GM18526 (cell line): ENCODE measurements around the gene MYBL2.

Experiments
- POLR2A ChIP-seq: IDR thresholded peaks from 3 replicates; pipeline ENCODE4 v1.6.1; 2011; ENCODE audit not compliant: insufficient read length; ENCODE audit errors: extremely low read depth

The MYBL2 gene

DNA sequence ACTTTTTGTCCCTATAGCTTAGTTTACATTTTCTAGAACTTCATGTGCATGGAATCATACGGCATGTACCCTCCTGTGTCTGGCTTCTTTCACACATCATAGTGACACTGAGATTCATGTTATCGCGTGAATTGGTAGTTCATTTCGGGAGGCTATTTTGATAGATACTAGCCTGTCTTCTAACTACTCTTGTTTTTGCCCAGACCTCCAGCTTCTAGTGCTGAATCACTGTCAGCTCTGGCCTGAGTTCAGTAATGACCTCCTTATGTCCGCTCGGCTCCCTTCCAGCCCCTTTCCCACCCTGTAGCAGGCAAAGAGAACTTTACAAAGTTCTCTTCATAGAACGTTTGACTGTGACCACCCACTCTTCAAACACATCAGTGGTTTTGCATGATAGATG is 14.1 kb downstream of the MYBL2 start:
- no peak for TF ChIP-seq POLR2A

DNA sequence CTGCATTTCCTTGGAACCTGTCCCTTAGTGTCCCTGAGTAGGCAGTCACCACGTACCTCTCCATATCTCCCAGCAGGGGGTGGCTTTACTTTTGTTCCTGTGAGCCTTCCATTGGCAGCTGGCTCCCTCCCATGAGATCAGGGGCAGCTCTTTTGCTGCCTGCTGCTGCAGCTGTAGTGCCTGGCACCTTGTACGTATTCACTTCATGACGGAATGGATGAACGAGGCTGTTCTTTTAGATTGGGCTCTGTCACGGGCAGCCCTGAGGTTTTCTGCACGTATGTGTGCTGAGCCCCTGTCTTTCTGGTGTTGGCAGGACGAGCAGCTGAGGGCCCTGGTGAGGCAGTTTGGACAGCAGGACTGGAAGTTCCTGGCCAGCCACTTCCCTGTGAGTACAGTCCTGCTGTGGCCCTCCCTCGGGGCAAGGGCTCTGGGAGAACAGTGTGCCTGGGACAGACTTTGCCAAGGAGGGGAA is 14.6 kb downstream of the MYBL2 start:
- TF ChIP-seq POLR2A, result no peak

DNA sequence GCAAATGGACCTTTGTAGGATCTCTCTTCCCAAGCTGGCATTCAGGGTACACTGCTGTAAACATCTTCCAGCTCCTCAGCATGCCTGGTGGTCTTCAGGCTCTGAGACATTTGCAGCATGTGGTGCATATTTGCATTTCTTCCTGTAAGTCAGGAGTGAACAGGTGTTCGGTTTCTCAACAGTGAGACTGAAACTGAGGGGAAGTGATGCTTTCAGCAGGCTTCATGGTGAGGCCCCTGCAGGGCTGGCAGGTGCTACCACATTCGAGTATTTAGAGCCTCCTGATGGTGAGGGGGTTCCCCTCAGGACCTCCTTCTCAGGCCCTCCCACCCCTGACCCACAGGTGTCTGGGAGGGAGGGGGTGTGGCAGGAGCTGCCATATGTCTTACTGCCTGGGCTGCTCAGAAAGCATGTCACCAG is 15.1 kb downstream of the MYBL2 start:
- peak; percentile 23 for TF ChIP-seq POLR2A

- TF ChIP-seq POLR2A, result peak; percentile 24
Measured at GRCh38 chr20:43682446-43682845, 15.5 kb downstream of the MYBL2 start.

DNA sequence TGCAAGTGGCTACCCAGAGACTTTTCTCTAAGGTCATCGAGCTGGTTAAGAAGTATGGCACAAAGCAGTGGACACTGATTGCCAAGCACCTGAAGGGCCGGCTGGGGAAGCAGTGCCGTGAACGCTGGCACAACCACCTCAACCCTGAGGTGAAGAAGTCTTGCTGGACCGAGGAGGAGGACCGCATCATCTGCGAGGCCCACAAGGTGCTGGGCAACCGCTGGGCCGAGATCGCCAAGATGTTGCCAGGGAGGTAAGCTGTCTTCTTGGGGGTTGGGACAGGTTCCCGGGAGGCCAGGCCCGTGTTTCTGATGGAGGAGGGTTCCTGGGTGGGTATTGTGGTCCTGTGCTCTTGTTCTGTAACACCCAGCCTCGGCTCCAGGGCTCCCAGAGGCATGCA is 19.9 kb downstream of the MYBL2 start:
- no peak for TF ChIP-seq POLR2A

DNA sequence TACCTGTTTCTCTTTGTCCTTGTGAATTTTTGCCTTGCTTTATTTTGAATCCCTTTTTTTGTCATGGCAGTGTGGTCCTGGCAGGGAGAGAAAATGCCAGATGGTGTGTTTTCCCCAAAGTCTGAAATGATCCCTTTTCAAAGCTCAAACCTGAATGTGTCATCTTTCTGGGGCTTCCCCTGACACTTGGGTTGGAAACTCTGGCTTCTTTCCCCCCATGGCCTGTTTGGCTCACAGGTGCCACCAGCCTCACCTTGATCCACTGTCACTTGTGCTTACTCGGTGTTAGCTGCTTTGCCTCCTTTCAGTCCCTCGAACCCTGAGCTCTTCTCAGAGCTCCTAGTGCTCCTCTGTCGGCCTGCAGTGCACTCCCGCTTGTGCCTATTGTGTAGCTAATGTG is 22.3 kb downstream of the MYBL2 start:
- TF ChIP-seq POLR2A, result no peak

- no peak for TF ChIP-seq POLR2A
Measured at GRCh38 chr20:43690943-43691598, 24.2 kb downstream of the MYBL2 start.

DNA sequence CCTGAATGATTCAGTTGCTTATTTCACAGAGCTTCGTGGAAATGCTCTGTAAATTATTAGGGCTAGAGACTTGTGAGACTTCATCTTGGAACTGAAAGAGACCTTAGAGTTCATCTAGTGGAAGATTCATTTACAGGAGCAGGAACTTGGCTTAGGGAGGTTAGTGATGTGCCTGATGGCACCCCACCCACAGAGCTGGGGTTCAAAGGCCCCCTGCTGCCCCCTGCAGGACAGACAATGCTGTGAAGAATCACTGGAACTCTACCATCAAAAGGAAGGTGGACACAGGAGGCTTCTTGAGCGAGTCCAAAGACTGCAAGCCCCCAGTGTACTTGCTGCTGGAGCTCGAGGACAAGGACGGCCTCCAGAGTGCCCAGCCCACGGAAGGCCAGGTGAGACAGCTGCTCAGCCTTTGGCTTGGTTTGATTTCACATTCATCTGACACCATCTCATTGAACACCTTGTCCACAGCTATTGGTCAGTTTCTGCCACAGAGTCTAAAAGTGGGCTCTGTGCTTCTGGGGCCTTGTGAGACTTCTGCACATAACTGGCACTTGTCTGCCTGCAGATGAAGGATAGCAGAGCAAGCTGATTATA is 25.1 kb downstream of the MYBL2 start:
- no peak for TF ChIP-seq POLR2A

GRCh38 chr20:43694763-43695162 is 27.8 kb downstream of the MYBL2 start:
- TF ChIP-seq POLR2A, result no peak

DNA sequence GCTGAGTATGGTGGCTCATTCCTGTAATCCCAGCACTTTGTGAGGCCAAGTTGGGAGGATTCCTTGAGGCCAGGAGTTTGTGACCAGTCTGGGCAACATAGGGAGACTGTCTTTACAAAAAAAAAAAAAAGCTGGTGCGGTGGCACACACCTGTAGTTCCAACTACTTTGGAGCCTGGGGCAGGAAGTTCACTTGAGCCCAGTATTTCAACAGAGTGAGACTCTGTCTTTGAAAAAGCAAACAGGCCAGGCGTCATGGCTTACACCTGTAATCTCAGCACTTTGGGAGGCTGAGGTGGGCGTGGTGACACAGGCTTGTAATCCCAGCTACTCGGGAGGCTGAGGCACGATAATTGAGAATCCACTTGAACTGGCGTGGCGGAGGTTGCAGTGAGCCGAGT is 28.7 kb downstream of the MYBL2 start:
- TF ChIP-seq POLR2A, result no peak

DNA sequence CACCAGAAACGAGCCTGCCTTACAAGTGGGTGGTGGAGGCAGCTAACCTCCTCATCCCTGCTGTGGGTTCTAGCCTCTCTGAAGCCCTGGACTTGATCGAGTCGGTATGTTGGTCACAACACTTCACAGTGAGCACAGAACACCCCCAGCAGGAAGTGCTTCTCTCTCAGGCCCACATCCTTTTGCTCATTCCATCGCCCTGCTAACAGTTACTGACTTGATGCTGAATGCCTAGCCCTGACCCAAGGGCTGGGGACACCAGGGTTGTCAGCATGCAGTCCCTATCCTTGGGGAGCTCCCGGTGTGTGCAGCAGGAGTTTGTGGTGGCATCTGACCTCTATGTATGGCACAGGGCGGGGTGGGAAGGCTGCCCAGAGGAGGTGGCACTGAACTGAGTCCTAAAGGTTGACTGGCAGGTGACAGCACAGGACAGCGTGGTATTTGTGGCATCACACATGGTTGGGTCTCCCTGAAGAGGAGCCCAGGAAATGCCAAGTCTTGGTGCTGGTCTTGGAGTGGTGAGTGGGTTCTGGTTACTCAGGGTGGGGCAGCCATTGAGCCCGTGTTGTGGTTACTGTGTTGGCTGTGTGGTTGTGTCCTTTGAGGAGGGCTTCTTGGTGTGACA is 33.1 kb downstream of the MYBL2 start:
- TF ChIP-seq POLR2A, result no peak

DNA sequence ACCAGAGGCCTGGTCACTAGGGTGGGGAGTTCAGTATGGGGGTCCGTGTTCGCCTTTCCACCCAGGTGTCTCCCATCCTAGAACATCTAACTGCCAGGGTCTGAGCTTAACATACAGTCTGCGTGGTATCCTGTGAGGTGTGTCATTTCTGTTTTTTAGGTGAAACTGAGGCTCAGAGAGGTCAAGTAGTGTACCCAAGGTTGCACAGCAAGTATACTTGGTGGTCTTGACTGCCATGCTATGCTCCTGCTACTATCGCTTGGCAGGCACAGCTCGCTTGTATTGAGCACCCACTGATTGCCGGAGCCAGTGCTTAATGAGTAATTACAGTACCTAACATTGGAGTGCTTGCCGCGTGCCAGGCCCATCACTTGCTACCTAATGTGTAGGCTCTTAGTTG is 33.7 kb downstream of the MYBL2 start:
- no peak for TF ChIP-seq POLR2A

DNA sequence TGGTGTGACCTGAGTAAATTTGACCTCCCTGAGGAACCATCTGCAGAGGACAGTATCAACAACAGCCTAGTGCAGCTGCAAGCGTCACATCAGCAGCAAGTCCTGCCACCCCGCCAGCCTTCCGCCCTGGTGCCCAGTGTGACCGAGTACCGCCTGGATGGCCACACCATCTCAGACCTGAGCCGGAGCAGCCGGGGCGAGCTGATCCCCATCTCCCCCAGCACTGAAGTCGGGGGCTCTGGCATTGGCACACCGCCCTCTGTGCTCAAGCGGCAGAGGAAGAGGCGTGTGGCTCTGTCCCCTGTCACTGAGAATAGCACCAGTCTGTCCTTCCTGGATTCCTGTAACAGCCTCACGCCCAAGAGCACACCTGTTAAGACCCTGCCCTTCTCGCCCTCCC is 35.6 kb downstream of the MYBL2 start:
- no peak for TF ChIP-seq POLR2A

DNA sequence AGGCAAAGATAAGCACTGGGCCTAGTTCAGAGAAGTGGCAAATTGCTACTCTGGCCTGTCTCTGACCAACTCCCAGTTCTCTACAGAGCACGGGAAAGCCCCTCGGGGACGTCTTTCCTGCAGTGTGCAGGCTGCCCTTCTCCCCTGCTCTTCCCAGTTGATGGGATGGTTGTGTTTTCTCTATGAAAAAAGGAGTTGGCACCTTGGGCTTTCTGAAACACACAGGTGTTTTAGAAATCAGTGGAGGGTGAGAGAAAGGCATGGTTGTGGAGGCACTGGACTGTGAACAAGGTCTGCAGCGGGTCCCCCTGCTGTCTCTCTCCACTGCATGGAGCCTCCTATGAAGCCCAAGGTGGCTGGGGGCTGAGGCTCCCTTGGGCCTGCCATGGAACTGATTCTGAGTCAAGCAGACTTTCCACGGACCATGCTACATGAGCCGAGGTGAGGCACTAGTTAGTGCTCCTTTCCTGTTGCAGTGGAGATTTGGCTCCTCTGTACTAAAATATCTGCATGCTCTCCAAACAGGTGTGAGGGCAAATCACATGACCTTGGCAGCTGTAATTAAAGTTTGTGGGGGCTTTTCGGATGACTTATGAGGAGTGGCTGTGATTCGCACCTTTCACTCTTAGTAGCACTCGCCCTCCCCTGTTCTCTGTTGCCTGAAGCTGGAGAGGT is 43.6 kb downstream of the MYBL2 start:
- no peak for TF ChIP-seq POLR2A

DNA sequence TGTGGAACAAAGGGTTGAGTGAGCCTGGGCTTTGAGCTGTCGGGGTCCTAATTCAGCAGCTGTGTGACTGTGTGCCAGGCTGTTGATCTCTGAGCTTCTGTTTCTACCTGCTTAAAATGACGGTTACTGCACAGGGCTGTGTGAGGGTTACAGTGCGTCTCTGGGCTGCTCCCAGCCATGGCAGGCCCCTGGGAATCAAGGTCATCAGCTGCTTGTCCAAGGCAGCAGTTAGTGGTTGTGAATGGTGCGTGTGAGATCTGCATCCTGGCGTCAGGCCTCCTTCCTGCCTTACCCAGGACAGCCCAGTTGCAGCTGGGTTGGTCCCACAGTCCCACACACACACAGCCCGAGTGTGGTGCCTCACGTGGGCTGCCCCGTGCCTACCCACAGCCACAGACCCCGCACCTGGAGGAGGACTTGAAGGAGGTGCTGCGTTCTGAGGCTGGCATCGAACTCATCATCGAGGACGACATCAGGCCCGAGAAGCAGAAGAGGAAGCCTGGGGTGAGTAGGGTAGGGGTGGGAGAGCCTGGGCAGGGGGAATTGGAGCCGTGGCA is 44.3 kb downstream of the MYBL2 start:
- TF ChIP-seq POLR2A, result no peak

- TF ChIP-seq POLR2A, result no peak
Measured at GRCh38 chr20:43715044-43715443, 48.1 kb downstream of the MYBL2 start.
